Head of caudate nucleus (tissue), 42 donors: ENCODE data around the gene ALG6.
"Not testable (repeated sequence)": the region's sequence is repeated elsewhere in the genome, so short reads cannot be mapped to it uniquely, and the experiment has no call there.

Source experiments
- DNase-seq, 42 donors: peaks; one replicate each; pipeline versions ENCODE4 v3.0.0 to v3.0.0-alpha.2; 2020 to 2021; ENCODE audit warnings: mixed read lengths in 7 of 42
- intact Hi-C: fragments of 100-400 bp; cut with DNase I; formaldehyde crosslinking; loops from one replicate; pipeline ENCODE4 v1.15.0; 2022

ALG6 gene

GRCh38 chr1:63327417-63328054 lies 39.9 kb upstream of the ALG6 start:
- peak in 31 of 42 donors; percentile 9 to 78 (median 43) for DNase-seq
- intact Hi-C loops: no loop called here

DNA sequence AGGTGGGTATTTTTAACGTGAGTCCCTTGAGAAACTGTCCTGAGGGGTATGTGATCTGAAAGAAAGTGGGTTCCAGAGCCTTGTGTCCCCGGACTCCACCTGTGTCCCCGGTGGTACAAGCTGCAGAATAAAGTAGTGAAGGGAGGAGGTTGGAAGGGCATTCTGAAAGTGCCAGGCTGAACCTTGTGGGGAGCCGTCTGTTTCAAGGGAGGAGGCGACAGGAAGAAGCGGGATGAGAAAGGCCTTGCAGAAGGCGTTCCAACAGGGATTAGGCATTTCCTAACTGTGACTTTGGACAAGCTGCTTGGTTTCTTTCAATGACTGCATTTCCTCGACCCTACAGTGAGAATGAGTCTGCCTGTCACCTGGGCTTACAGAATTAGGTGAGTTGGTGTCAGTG lies 39.3 kb upstream of the ALG6 start:
- intact Hi-C loops: no loop called here
- no peak for DNase-seq

GRCh38 chr1:63328781-63329180 lies 38.6 kb upstream of the ALG6 start:
- DNase-seq: no peak
- intact Hi-C loops: no loop called here

DNA sequence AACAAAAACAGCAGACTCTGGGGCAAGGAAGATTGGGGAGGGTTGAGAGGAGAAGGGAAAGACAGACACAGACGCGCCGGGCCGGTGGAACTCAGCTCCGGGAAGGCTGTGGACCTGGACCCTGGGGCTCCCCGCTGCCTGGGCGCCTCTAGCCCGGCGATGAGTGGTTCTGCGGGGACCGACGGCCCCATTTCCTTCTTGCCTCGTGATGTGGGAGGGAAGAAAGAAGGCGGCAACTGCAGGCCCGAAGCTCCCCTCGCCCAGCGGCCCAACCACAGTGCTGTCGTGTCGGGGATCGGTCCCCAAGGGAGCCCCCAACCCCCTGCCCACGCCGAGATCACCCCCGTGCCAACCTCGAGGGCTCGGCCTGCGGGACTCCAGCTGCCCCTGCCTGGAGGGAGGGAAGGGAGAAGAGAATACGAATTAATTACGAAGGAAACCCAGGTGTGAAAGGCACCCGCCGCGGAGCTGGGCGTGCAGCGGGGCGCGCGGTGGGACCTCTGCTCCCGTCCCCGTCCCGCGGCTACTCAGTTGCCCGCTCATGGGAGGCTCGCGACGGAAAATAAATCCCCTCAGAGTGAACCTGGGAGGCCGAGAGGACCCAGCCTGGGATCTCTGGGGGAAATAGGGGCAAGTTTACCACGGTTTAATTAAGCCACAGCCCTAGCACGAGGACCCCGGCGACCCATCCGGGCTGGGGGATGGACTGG lies 37.7 kb upstream of the ALG6 start:
- intact Hi-C loops: no loop called here

DNA sequence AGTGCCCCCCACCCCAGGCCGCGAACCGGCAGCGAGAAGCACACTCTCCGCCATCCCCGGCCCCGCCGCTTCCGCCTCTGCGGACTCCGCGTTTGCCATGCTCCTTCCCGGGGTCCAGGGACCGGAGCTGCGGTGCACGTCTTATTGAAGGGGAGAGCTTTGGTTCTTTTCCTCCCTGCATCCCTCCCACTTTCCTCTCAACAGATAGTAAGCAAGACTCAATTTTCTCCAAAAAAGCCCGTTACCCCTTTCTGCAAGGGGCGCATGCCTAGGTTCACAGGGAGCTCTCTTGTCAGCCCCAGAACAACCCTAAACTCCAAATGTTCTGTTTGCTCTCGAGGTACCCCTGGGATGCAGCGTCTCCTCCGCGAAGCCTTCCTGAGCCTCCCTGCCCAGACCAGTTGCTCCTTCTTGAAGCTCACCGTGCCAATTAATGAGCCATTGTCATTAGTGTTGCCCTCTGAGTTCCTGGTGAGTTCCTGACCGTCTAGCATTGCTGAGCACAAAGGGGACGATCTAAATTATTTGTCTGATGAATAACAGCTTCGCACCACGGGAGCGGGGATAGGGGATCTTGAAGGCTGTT lies 37.0 kb upstream of the ALG6 start:
- no peak for DNase-seq
- intact Hi-C loops: no loop called here

More for the DNA sequence above, 37.7 kb upstream of the ALG6 start:
- no peak for DNase-seq

DNA sequence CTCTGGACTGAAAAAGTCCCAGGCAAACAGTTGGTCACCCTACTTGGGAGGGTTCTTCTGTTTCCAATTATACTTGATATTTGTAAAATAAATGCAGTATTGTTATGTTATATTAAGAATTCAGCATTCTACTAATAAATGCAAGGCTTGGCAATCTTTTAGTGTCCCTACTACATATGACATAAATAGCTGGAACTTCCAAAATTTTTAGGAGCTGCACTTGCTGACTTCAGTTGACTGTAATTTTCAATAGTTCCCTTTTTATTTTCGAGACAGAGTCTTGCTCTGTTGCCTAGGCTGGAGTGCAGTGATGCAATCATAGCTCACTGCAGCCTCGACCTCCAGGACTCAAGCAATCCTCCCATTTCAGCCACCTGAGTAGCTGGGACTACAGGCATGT lies 25.0 kb upstream of the ALG6 start:
- intact Hi-C loops: no loop called here
- DNase-seq: no peak

DNA sequence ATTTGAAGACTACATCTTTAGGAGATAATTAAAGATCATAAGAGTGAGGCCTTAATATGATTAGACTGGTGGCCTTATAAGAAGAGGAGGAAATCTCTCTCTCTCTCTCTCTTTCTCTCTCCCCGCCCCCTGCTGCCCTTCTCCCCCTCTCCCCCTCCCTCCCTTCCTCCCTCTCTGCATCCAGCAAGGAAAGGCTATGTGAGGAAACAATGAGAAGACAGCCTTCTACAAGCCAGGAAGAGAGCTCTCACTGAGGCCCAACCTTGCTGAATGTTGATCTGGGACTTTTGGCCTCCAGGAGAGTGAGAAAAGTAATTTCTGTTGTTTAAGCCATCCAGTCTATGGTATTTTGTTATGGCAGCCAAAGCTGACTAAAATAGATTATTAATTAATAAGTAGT lies 23.5 kb upstream of the ALG6 start:
- intact Hi-C loops: no loop called here
- DNase-seq: no peak

- intact Hi-C loops: no loop called here
- DNase-seq: no peak
Observed at GRCh38 chr1:63350320-63350719, 17.1 kb upstream of the ALG6 start.

GRCh38 chr1:63352736-63353135 lies 14.7 kb upstream of the ALG6 start:
- intact Hi-C loops: no loop called here
- DNase-seq: no peak

GRCh38 chr1:63356234-63356633 lies 11.2 kb upstream of the ALG6 start:
- intact Hi-C loops, DNase-seq: not testable (repeated sequence)

GRCh38 chr1:63359561-63359960 lies 7.9 kb upstream of the ALG6 start:
- DNase-seq: no peak
- intact Hi-C loops: no loop called here

DNA sequence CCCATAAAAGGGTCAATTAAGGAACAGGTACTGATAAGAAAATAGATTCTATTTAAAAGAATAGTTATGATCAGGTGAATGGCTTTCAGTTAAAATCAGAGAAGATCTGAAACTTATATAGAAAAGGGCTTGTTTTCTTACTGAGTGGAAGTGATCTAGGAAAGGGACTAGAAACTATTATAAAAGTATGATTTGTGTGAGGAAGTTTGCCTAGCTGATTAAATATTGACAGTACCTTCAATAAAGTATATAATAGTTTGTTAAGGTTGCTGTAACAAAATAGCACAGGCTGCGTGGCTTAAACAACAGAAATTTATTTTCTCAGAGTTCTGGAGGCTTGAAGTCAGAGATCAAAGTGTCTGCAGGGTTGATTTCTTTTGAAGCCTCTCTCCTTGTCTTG lies 5.4 kb upstream of the ALG6 start:
- no peak for DNase-seq
- intact Hi-C loops: no loop called here

GRCh38 chr1:63362578-63362977 lies 4.8 kb upstream of the ALG6 start:
- no peak for DNase-seq
- intact Hi-C loops: no loop called here

DNA sequence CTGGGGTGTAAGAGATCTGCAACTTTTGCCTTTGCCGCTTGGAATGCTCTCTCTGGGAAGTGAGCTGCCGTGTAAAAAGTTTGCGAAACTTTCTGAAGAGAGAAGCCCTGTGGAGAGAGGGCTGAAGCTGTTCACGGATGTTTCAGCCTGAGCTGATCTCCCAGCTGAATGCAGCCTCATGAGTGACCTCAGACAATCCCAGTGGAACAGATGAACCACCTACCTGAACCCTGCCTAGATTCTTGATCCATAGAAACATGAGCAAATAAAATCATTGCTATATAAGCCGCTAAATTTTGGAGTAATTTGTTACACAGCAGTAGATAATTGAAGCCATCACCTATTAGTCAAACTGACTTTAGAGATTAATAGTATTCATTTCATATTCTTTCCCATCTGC lies 4.4 kb upstream of the ALG6 start:
- intact Hi-C loops: no loop called here
- no peak for DNase-seq

- DNase-seq: no peak
- intact Hi-C loops: no loop called here
Observed at GRCh38 chr1:63366908-63367214, 566 bp upstream of the ALG6 start.

GRCh38 chr1:63368131-63368530 lies 704 bp downstream of the ALG6 start:
- intact Hi-C loops: no loop called here
- DNase-seq: peak in 3 of 42 donors; percentile 4 to 12 (median 6)

DNA sequence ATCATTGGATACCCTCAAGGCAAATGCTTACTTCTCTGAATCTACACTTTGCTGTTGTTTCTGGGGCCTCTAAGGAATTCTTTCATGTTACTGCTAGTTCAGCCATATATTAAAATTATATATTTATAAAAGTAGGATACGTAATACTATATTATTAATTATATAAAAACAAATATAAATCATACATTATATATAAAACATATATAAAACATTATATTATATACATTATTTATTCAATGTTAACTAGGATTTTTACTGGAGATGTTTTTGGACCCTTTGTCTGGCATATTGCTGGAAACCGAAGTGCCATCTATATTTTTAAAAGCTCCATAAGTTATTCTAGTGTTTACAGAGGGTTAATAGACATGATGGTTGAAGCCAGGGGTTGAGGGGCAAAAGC lies 12.2 kb downstream of the ALG6 start:
- intact Hi-C loops: no loop called here
- DNase-seq: no peak

- no peak for DNase-seq
- intact Hi-C loops: no loop called here
Observed at GRCh38 chr1:63381741-63382140, 14.3 kb downstream of the ALG6 start.

DNA sequence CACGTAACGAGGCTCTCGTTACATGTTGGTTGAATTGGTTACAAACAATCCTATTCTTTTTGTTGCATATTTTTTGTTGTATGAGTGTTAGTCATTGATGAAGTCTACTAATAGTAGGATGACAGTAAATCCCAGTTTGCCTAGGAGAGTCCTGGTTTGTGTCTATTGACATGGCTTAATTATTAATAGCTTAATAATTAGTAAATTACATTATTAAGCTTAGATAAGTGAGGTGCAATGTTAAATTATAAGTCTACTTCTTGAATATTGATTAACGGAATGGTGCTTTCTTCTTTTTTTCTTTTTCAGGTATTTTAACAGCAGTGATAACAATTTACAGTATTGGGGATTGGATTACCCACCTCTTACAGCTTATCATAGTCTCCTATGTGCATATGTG lies 34.5 kb downstream of the ALG6 start:
- no peak for DNase-seq
- intact Hi-C loops: no loop called here

GRCh38 chr1:63403386-63403785 lies 36.0 kb downstream of the ALG6 start:
- intact Hi-C loops: no loop called here
- no peak for DNase-seq

DNA sequence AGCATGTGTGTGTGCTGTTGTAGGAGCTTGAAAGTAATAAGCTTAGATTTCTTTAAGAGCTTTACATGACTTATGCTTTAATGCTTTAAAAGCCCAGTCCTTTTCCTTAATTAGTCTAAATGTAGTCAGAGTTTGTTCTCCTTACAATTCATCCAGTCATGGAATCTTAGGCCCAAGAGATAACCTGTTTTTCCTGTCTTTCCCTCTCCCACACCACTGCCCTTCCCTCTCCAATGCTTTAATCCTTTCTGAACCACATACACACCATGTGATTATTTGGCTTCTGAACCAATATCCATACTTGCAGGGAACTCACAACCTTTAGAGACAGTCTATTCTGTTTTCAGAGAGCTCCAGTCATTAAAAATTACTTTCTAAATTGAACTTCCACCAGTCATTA lies 37.6 kb downstream of the ALG6 start:
- intact Hi-C loops: no loop called here
- DNase-seq: no peak
